Measurements from ENCODE around the gene TAF13. TPM values are rescaled to one million over a fixed set of nuclear protein-coding genes. Genes with fewer than 3 reads are reported as not detected.

The TAF13 gene
- total RNA-seq, 4 donors from 2014 or later, result 4.0 to 33.0 (median 32.0) TPM

GRCh38 chr1:109091078-109091838, 15.5 kb upstream of the TAF13 start:
- intact Hi-C loops (cut with DNase I; ENCODE audit: low total_unique reads), result no loop called here
- Histone ChIP-seq H3K4me3 (peak overlapping the region; percentile 60 to 91 (median 69)), H3K4me1 (peaks cover 13 to 58% (median 20%) of the 10 kb centered on the region in 4 donors), H3K27me3 (no peaks in the 10 kb centered on the region), H3K36me3 (peaks cover 0 to 17% (median 5%) of the 10 kb centered on the region in 4 donors), H3K9me3 (no peaks in the 10 kb centered on the region), H3K27ac (peak overlapping the region; percentile 95 to 99 (median 95))
- DNase-seq, result peak; percentile 37
- 3% methylated on average over 4 to 13 of the region's 13 CpGs for WGBS, 2 donors (ENCODE audit: low coverage in 1 of 2)
- TF ChIP-seq POLR2AphosphoS5 (IDR thresholded peaks at IDR 0.05) (no peak), EP300 (IDR thresholded peaks at IDR 0.05; ENCODE audit: low read depth) (no peak), CTCF (IDR thresholded peaks at IDR 0.05) (peak in 1 of 5 experiments; percentile 2), POLR2A (IDR thresholded peaks at IDR 0.05) (no peak)
- in situ Hi-C loops (cut with MboI; ENCODE audit: low pct_ligation_motif_present in 1 of 4, low pct_unique_long_range_greater_than_20kb in 1 of 4, low sequenced_read_pairs in 3 of 4), result no loop called here

DNA sequence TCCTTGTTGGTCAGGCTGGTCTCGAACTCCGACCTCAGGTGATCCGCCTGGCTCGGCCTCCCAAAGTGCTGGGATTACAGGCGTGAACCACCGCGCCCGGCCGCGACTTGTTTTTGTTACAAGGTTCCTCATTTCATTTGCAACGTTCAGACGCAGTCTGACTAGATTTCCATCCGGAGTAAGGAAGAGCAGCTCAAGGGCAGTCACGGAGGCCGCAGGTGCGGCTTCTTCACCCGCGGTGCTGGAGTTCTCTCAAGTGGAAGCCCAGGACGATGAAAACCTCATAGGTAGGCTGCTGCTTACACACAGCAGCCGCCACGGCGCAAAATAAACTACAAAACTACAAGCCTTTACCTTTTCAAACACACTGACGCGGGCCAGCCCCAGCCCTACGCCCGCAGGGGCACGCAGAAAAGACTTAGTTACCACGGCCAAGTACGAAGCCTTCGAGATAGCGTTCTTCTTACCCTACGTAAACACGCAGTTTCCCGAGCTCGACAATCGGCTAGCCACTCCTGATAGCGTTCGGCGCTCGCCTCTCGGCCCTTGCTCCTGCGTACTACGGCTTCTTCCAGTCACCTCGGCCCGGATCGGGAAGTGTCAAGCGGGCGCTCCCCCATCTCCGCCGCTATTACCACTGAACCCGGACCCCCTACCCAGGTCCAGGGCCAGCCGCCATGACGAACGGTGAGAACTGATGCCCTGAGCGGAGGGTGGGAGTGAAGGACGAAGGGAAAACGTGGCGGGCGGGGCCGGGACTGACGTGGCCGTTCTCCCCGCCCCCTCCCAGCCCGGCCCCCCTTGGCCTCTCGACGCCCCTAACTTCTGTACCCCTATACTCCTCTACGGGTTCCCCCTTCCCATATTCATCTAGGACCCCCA, 14.6 kb upstream of the TAF13 start, which contains the start of gene TMEM167B:
TSS of gene TMEM167B (plus strand) at position 569 of the 882 bp plus-strand sequence. CDS start at position 678, 109 bp downstream.
- H3K4me1 ChIP-seq, result peaks cover 13 to 50% (median 18%) of the 10 kb centered on the region in 4 donors
- 12% methylated on average over 67 of the region's 67 CpGs; no CpG with 5 or more reads in 1 of the 2 donors for WGBS, 2 donors (ENCODE audit: low coverage in 1 of 2)
- H3K4me3 ChIP-seq, result peak within 1 kb of the TSS; percentile 60 to 91 (median 69)
- in situ Hi-C loops (cut with MboI; ENCODE audit: low pct_ligation_motif_present in 1 of 4, low pct_unique_long_range_greater_than_20kb in 1 of 4, low sequenced_read_pairs in 3 of 4) (no loop called here), intact Hi-C loops (cut with DNase I; ENCODE audit: low total_unique reads) (no loop called here)
- peak within 1 kb of the TSS; percentile 95 to 99 (median 95) for H3K27ac ChIP-seq
- peak; percentile 94 for DNase-seq
- H3K9me3 ChIP-seq, result no peaks in the 10 kb centered on the region
- TF ChIP-seq POLR2AphosphoS5 (IDR thresholded peaks at IDR 0.05) (peak; percentile 82 to 89 (median 88)), POLR2A (IDR thresholded peaks at IDR 0.05) (peak; percentile 86), EP300 (IDR thresholded peaks at IDR 0.05; ENCODE audit: low read depth) (peak; percentile 55), CTCF (IDR thresholded peaks at IDR 0.05) (peak in 1 of 5 experiments; percentile 15)
- H3K27me3 ChIP-seq, result no peaks in the 10 kb centered on the region
- H3K36me3 ChIP-seq, result peaks cover 0 to 17% (median 5%) of the 10 kb centered on the region in 4 donors

DNA sequence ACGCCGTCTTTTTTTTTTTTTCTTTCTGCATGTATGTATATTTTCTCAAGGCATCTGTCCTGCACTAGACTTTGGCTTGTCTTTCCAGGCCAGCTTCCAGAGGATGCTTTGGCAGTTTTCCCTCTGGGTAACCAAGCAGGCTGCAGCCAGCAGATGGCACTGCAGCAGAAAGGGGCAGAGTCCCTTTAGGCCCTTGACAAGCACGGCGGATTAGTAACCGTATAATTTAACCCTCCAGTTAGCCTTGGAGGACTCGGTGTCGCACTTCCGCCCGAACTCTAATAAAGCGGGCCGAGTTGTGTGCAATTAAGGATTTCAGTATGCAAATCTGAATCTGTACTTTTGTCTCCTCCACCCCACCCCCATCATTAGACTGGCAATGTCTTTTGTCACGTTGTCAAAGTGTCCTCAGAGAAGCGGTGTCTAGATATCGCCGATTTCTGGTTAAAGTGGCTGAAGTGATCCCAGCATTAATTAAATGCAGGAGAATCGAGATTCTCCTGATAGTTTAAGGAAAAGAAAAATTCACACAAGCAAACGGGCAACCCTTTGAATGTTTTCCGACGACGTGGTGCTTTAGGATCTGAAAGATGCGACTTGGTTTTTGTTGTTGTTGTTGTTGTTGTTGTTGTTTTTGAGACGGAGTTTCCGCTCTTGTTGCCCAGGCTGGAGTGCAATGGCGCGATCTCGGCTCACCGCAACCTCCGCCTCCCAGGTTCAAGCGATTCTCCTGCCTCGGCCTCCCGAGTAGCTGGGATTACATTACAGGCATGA, 13.6 kb upstream of the TAF13 start:
- H3K27me3 ChIP-seq, result no peaks in the 10 kb centered on the region
- peak overlapping the region in 1 of 4 donors; percentile 91 for H3K4me3 ChIP-seq
- in situ Hi-C loops (cut with MboI; ENCODE audit: low pct_ligation_motif_present in 1 of 4, low pct_unique_long_range_greater_than_20kb in 1 of 4, low sequenced_read_pairs in 3 of 4), result no loop called here
- 40 to 77% methylated on average over 5 to 31 of the region's 31 CpGs for WGBS, 2 donors (ENCODE audit: low coverage in 1 of 2)
- TF ChIP-seq EP300 (IDR thresholded peaks at IDR 0.05; ENCODE audit: low read depth), result no peak
- no peak for TF ChIP-seq POLR2A (IDR thresholded peaks at IDR 0.05)
- TF ChIP-seq CTCF (IDR thresholded peaks at IDR 0.05), result peak; percentile 52 to 67 (median 66)
- peak in 2 of 3 donors; percentile 8 to 25 for TF ChIP-seq POLR2AphosphoS5 (IDR thresholded peaks at IDR 0.05)
- peak overlapping the region; percentile 95 to 99 (median 95) for H3K27ac ChIP-seq
- peaks cover 13 to 42% (median 18%) of the 10 kb centered on the region in 4 donors for H3K4me1 ChIP-seq
- intact Hi-C loops (cut with DNase I; ENCODE audit: low total_unique reads), result no loop called here
- no peaks in the 10 kb centered on the region for H3K9me3 ChIP-seq
- peaks cover 0 to 16% (median 5%) of the 10 kb centered on the region in 4 donors for H3K36me3 ChIP-seq
- peak; percentile 85 for DNase-seq

Data from transverse colon (tissue), 4 donors.